NCI-H748 treated with DMSO at 0.1 percent for 48 hours (cell line): Measurements from ENCODE around the gene SHISA8.
"Not testable (repeated sequence)": the region's sequence is repeated elsewhere in the genome, so short reads cannot be mapped to it uniquely, and the experiment has no call there.

Experiments
- DNase-seq: peaks from one replicate; lab custom pipeline; 2025; lab: John Stamatoyannopoulos, UW

SHISA8 gene

DNA sequence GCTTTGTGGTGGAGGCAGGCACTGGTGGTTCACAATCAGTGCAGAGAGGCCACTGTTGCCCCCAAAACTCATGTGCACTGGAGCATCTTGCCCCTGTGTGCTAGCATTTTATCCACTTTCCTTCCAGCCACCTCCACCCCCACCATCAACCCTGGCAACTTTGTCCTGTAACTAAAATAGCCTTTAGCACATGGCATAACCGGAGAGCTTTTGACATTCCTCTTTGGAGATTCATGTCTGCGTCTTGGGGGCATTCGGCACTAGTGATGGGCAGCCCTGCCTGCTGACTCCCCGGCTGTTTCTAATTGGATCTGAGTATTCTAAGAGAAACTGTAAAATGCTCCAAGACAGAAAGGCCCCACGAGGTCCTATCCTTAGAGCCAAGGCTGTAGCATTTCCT, 15.8 kb downstream of the SHISA8 start:
- no peak for DNase-seq

DNA sequence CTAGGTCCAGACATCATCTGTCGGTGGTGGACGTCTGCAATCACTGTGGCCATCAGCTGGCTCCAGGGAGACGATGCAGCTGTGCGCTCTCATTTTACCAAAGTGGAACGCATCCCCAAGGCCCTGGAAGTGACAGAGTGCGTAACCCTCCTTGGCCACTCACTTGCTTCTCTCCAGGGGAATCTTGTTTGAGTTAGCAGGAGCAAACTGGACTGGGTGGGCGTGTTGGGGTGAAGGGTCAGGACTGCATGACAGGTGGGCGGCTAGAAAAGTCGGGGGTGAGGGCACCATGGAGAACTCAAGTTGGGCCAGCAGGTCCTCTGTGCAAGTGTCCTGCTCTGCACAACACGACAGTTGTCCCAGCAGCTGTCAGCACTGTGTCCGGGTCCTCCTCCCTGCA, 16.2 kb downstream of the SHISA8 start:
- no peak for DNase-seq

DNA sequence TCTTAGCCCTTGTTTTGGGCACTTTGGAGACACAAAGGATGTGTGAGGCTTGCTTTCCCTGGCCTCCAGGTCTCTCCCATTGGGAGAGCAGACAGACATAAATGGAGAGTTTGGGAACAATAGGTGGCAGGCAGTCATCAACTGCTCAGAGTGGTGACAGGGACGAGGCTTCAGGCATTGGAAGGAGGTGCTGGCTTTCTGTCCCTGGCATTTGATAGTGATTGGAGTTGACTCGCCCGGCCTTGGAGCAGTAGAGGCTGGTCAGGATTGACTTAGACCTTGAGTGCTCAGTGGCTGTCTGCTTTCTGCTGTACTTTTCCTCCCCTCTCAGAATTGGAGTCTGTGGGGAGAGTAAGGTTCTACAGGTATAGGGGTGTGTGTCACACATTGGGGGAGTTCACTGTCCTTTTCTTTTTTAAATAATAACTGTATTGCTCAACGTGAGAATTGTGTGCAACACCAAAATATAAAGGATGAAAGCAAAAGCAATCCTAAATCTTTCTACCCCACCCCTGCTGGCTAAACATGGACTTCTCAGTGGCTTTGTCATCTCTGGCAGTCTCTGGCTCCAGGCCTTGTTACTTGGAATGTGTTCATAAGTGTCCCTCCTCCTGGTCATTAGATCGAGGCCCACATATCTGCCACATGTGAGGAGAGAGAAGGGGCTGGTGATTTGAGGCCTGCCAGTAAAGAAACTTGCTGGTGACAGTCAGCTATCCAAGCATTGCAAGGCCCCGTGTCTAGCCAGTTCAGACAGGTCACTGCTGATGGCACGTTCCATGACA, 21.1 kb downstream of the SHISA8 start:
- DNase-seq: no peak

DNA sequence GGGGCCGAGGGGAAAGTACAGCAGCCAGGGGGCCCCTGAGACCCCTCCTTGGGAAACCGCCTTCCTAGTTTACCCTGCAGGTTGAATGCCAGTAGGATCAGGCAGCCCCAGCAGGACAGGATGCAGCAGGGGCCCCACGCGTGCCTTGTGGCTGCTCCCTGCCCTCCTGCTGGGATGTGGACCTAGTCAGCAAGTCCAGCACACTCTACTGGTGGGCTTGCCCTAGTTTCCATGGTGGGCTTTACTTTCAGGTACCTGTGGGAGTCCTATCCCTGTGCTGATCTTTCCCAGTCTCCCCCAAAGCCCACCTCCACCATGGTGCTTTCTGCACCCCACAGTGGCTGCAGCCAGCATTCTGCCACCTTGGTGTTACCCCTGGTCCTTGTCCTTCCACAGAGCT, 22.2 kb downstream of the SHISA8 start:
- DNase-seq: no peak

DNA sequence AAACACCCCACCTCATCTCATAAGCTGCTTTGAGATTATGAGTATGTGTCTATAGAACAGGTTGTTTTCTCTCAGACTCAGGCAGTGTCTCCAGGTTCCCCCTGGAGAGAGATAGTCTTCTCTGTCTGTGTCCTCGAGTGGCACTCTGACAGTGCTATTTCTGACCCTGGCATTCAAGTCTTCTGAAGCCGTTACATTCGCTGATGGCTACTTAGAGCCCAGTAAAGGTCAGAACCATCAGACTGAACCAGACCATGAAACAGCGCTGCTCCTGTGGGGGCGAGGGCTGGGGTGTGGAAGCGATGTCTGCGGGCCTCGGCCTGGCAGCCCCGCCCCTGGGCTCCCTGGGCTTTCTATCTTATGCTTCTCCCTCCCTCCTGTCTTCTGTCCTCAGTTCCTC, 23.5 kb downstream of the SHISA8 start:
- DNase-seq: no peak

DNA sequence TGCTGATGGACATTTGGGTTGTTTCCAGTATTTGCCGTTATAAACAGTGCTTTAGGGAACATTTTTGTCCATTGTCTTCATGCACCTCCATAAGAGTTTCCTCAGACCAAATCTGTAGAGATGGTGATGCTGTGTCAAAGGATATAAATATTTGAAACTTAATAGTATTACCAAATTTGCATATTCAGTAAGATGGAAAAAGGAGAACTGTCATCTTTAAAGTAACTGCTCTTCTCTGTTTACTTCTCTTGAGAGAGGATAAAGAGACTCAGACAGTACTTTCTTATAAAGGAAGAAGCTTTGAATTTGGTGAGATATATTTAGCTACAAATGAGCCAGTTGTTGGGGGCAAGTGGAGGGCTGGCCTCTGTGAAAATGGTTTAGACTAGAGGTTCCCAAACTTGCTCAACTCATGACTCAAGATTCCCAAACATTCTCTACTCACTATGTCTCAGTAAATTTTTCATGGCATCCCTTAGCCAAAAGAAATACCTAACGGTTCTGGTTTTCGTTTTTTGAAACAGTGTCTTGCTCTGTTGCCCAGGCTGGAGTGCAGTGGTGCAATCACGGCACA, 26.2 kb downstream of the SHISA8 start:
- DNase-seq: no peak

DNA sequence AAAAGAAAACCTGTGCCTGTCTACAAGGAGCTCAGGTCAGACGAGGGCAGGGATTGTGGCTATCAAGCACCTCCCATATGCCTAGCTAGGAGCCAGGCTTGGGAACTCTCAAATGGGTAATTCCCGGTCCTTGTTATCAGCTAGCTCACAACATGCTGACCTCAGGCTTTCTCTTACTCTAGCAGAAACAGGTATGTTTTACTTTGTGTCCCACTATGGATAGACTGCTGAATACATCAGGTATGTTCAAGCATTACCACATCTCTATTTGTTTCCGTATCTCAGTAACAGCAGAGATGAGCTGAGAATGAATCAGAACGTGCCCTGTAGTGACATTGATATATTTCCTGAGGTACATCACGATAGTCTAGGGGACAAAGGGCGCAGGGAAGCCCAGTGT, 29.4 kb downstream of the SHISA8 start:
- no peak for DNase-seq

DNA sequence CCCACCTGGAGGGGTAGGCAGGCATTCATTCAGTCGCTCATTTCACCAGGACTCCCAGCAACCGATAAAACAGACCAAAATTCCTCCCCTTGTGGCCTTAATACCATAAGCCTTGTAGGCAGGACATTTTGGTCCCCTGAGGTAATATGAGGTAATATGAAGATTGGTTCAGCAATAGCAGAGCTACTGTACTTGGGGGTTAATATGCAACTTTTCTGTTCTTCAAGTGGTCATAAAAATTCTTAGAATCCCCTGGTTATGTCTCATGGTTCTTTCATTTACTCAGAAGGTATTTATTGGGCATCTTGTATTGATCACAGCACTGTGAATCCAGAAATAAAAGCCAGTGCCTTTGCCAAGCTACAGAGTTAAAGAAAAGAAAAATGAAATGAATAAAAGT, 29.8 kb downstream of the SHISA8 start:
- no peak for DNase-seq

DNA sequence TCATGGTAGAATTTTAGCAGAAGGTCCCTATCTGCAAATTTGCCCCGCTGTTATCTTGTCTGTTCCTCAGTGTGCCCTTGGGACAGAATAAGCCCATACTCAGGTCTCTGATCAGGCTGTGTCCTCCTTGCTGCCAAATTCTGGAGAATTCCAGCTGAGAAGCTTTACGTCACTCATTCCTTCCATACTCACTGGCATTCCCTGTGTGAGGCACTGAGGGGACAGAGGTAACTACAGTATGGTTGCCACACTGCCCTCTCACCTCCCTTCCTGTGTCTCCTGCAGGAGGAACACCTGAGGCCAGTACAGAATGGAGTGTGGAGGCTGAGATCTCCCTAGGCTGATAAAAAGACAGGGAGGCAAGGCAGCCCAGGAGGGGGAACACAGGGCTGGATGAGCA, 31.5 kb downstream of the SHISA8 start:
- no peak for DNase-seq

DNA sequence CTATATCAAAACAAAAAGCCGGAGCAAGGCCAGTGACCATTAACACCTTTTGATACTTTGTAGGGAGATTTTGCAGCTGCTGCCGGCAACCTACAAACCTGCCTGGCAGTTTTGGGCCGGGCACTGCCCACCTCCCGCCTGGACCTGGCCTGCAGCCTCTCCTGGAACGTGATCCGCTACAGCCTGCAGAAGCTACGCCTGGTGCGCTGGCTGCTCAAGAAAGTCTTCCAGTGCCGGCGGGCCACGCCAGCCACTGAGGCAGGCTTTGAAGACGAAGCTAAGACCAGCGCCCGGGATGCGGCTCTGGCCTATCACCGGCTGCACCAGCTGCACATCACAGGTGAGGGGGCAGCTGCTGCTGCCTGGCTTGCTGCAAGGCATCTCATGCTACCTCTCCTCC, 34.2 kb downstream of the SHISA8 start:
- no peak for DNase-seq

DNA sequence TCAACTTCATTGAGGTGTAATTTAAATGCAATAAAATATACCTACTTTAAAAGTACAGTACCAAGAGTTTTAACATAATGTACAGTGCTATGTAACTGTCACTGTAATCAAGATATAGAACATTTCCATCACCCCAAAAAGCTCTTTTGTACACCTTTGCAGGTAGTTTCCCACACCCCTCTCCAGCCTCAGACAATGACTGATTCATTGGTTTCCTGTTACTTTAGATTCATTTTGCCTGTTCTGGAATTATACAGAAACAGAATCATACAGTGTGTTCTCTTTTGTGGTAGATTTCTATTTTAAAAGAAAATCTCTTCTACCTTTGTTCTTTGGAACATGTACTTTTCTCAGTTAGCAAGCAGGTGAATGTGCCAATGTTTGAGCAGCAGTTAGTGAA, 38.2 kb downstream of the SHISA8 start:
- DNase-seq: no peak

DNA sequence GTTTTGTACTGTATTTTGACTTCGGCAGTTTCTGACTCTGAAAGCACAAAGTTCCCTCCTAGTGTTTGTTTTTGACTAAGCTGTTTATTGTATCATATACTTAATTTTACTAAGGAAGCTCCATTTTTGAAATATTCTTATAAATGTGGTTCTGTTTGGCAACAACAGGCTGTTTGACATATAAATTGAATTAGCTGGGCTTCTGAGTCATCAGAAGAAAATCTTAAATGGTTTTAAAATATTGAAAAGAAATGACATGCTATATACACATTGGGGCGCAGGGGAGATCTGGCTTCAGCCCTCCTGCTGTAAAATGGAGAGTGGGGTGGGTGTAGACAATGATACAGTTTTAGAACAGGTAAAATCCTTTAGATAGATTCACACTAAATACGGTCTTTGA, 38.6 kb downstream of the SHISA8 start:
- DNase-seq: no peak

DNA sequence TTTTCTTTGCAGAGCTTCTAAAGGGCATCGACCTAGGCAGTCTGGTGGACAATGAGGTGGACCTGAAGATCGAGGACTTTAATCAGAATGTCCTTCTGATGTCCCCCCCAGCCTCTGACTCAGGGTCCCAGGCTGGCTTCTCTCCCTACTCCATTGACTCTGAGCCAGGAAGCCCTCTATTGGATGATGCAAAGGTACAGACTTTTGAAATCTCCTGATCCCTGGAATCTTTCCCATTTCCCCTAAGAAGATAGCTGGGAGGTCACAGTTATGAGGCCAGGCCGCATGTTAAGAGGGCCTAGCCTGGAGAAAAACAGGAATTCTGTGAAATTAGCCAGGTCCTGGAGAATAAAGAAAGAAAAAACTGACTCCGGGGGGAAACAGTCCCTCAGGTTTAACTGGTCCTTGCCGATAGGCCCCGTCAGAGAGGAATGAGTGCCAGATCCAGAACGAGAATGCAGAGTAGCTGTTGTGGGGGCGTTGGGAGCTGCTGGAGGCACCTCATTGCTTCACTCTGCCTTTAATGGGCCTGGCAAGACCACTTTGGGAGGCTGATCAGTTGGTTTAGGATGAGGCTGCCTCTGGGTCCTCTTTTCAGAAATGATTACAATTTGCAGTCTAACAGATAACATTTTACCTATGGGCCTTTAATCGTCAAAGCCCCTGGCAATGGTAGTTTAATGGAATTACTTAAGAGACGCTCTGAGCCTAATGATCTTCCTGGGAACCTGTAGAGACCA, 39.2 kb downstream of the SHISA8 start:
- no peak for DNase-seq

DNA sequence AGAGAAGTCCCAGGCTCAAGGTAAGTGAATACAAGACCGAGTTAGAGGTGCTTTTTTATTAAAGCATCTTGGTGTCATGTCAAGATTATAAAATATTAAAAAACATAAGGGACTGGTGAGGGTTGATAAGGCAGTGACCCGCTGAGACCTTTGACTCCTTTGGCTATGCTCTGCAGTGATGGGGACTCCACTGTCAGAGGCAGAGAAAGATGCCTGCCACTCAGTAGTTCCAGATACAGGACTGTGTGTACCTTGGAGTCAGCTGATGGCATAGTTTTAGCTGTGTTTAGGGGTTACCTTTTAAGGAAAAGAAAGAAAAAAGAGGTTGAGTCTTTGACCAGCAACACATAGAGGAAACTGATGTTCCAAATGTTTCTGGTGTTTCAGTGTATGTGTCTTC, 40.8 kb downstream of the SHISA8 start:
- no peak for DNase-seq

DNA sequence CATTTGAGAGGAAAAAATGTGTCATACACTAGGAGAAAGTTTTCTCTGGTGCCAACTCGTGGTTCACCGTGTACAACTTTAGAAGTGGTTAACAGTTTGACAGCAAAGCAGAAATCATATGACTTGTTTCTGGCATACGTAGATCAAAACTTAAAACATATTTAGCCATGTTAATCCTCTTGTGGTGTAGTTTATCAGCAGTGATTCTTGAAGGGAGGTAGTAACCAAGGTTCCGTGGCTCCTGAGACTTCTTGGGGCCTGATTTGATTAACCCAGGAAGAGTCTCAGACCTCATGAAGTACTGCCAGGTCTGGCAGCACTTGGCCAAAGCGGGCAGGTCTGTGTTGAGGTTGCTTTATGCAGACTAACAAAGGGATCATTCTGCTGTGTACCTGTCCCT, 41.5 kb downstream of the SHISA8 start:
- DNase-seq: no peak

DNA sequence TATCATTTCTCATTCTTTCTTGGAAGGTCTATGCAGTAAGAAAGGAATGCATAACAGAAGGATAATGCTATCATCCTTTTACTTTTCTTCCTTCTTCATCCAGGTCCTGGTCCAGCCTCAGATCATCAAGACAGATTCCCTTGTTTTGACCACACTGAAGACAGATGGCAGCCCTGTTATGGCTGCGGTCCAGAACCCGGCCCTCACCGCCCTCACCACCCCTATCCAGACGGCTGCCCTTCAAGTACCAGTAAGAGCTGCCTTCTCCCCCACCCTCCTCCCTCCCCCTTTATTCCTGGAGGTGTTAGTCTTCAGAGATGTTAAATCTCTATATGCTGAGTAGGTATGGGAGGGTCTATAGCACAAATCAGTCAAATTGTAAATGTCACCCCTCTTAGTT, 44.1 kb downstream of the SHISA8 start:
- DNase-seq: no peak

DNA sequence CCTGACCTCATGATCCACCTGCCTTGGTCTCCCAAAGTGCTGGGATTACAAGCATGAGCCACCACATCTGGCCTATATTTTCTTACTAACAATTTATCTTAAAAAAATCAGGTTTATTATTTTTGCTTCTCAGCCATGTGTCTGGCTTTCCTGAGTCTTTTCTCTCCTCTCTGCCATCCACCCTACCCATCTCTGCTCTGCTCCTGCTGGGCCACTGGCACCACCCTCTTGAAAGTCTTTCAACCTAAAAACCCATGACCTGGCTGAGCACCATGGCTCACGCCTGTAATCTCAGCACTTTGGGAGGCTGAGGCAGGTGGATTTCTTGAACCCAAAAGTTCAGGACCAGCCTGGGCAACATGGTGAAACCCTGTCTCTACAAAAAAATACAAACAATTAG, 44.8 kb downstream of the SHISA8 start:
- not testable (repeated sequence) for DNase-seq

DNA sequence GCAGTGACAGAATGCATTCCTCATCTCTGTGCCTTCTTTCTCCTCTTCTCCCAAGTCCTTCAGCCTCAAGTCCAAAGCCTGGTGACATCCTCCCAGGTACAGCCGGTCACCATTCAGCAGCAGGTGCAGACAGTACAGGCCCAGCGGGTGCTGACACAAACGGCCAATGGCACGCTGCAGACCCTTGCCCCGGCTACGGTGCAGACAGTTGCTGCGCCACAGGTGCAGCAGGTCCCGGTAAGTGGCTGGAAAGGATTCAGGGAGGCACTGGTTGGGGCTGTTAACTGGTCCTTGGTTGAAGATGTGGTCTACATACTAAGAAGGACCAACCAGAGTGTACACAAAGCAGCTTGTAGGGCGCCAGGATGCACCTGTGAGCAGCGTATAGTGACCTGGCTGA, 46.3 kb downstream of the SHISA8 start:
- no peak for DNase-seq

DNA sequence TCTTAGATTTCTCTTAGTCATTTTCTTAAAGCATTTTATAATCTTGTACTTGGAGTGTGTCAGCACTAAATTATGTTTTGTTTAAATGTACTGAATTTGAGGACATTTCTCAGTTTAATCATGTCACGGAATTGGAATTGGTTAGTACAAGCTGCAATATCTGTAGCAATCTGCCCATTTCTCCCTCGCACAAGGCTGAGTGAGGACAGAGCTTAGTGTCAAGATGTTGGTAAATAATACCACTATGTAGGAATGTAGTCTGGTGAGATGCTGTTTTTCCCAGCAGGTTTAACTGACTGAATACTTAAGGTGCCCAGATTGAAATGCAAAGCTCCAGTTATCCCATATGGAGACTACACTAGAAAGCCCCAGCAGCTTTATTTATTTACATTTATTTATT, 51.4 kb downstream of the SHISA8 start:
- DNase-seq: no peak

DNA sequence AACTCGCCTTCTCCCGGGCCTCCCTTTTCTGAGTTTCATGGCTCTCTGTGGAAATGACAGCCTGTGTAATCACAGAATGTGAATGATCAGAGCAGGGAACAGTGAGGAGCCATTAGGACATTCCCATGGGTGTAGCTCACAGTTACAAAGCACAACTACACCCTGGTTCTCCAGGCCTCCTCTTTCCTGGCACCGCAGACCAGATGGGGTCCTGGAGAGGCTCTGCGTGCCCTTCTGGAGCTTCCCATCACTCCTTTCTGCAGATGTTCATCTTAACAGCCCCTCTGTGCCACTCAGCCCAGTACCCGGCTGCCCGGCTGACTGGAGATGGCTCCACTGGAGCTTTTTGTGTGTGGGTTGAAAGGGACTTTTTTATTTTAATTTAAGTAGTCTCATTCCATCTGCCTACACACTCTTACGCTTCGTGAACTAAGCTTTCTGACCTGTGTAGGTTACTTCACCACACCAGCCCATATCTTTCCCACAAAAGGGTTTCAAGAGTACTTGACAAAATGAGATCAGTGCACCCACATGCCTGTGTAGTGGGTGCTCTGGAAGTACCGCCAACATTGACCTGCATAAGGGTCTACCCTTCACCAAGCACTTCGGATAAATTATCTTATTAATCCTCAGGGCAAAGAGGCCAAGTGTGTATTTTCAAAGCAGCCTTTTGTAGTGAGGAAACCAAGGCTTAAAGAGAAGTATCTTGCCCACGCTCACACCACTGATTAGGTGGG, 52.2 kb downstream of the SHISA8 start:
- DNase-seq: no peak

DNA sequence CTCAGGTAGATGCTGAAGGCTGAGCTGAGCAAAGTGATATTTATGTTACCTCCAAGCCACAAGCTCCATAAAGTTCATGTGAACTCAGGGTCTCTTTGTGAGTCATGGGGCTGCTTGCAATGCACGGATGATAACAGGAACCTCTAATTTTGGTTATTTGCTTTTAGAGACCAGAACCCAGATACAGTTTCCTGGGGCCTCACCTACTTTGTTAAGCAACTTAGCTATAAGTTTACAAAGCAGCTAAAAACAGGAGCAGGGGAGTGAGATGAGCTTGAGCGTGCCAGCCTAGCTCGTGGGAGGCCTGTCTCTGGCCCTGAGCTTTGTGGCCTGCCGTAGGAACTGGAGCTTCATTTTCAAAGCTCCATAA, 52.7 kb downstream of the SHISA8 start:
- DNase-seq: no peak
